NCI-H2081 treated with DMSO at 0.1 percent for 48 hours (cell line): ENCODE data around the gene CHST1.

Experiments used
- DNase-seq: peaks from one replicate; lab custom pipeline; 2025; lab: John Stamatoyannopoulos, UW

The CHST1 gene

GRCh38 chr11:45665206-45665932, at the start of gene CHST1:
Gene CHST1, minus strand, starts transcription at chr11:45665622. Its CDS starts 14,699 bp downstream, at chr11:45650923.
- no peak for DNase-seq

GRCh38 chr11:45713573-45713972, 48.2 kb upstream of the CHST1 start:
- DNase-seq, result no peak

GRCh38 chr11:45710561-45710960, 45.1 kb upstream of the CHST1 start:
- no peak for DNase-seq

- DNase-seq, result no peak
Observed at GRCh38 chr11:45708887-45709663, 43.7 kb upstream of the CHST1 start.

- no peak for DNase-seq
Observed at GRCh38 chr11:45704635-45705034, 39.2 kb upstream of the CHST1 start.

- DNase-seq, result no peak
Observed at GRCh38 chr11:45704133-45704532, 38.7 kb upstream of the CHST1 start.

GRCh38 chr11:45702511-45702910, 37.1 kb upstream of the CHST1 start:
- DNase-seq, result no peak

- DNase-seq, result no peak
Observed at GRCh38 chr11:45698777-45699497, 33.5 kb upstream of the CHST1 start.

- DNase-seq, result no peak
Observed at GRCh38 chr11:45692808-45693453, 27.5 kb upstream of the CHST1 start.

- DNase-seq, result no peak
Observed at GRCh38 chr11:45688472-45689033, 23.1 kb upstream of the CHST1 start.

- no peak for DNase-seq
Observed at GRCh38 chr11:45687836-45688235, 22.4 kb upstream of the CHST1 start.

GRCh38 chr11:45685964-45686537, 20.6 kb upstream of the CHST1 start:
- no peak for DNase-seq

GRCh38 chr11:45684440-45684839, 19.0 kb upstream of the CHST1 start:
- DNase-seq, result no peak

- DNase-seq, result no peak
Observed at GRCh38 chr11:45683271-45684058, 18.0 kb upstream of the CHST1 start.

GRCh38 chr11:45679806-45680205, 14.4 kb upstream of the CHST1 start:
- DNase-seq, result no peak

- no peak for DNase-seq
Observed at GRCh38 chr11:45678976-45679375, 13.6 kb upstream of the CHST1 start.

GRCh38 chr11:45677770-45678512, 12.5 kb upstream of the CHST1 start:
- DNase-seq, result no peak

GRCh38 chr11:45676522-45677095, 11.2 kb upstream of the CHST1 start:
- no peak for DNase-seq

- DNase-seq, result no peak
Observed at GRCh38 chr11:45675646-45676045, 10.2 kb upstream of the CHST1 start.
